Right renal cortex interstitium (tissue), 3 donors: ENCODE measurements around the gene GGCT. TPM values are rescaled to one million over a fixed set of nuclear protein-coding genes. Genes with fewer than 3 reads are reported as not detected.
"Not testable (repeated sequence)": the region's sequence is repeated elsewhere in the genome, so short reads cannot be mapped to it uniquely, and the experiment has no call there.

ENCODE experiments used
- DNase-seq, 3 donors: peaks; one replicate each; pipeline ENCODE4 v3.0.0-alpha.2; 2013; ENCODE audit warnings: low read depth in 3 of 3, low spot score in 2 of 3
- polyA plus RNA-seq, 3 donors: library from polyadenylated mRNA; unstranded; fragments of 120-200 nt; gene quantifications; one replicate each; pipeline ENCODE4 v1.2.1, GENCODE V29; 2013; ENCODE audit not compliant: insufficient read length in 3 of 3

Gene GGCT
- polyA plus RNA-seq: 10 to 100 TPM; 78.7 to 84.3 (median 79.2) TPM

GRCh38 chr7:30504301-30505173, at the start of gene GGCT:
Gene GGCT (minus strand): TSS chr7:30504829. CDS start chr7:30504709, 120 bp downstream.
- peak; percentile 94 to 96 (median 95) for DNase-seq

- DNase-seq: no peak
Observed at GRCh38 chr7:30553546-30553945, 48.9 kb upstream of the GGCT start.

DNA sequence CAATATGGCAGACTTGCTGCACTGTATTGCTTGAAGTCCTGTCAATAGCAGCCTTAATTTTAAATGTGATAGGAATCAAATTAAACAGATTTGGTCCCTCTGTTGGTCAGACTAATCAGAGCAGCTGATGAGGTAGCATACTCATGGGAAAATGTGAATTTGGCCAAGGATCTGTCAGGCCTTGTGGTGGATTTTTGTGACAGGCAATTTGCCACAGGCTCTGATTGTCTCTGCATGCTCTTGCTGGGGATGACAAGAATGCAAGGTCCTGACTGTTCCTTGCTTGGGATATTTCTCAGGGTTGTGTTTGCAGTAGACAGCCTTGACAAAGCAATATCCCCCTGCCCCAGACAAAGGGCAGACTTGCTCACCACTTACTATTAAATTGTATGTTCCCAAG, 48.5 kb upstream of the GGCT start:
- no peak for DNase-seq

DNA sequence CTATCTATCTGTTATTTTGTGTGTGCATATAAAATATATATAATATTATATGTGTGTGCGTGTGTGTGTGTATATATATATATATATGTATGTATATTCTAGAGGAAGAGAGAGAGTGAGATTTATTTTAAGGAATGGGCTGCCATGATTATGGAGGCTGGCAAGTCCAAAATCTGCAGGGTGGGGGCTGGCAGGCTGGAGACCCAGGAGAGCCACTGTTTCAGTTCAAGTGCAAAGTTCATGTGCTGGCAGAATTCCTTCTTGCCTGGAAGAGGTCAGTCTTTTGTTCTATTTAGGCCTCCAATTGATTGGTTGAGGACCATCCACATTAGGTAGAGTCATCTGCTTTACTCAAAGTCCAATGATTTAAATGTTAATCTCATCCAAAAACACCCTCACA, 47.7 kb upstream of the GGCT start:
- DNase-seq: no peak

DNA sequence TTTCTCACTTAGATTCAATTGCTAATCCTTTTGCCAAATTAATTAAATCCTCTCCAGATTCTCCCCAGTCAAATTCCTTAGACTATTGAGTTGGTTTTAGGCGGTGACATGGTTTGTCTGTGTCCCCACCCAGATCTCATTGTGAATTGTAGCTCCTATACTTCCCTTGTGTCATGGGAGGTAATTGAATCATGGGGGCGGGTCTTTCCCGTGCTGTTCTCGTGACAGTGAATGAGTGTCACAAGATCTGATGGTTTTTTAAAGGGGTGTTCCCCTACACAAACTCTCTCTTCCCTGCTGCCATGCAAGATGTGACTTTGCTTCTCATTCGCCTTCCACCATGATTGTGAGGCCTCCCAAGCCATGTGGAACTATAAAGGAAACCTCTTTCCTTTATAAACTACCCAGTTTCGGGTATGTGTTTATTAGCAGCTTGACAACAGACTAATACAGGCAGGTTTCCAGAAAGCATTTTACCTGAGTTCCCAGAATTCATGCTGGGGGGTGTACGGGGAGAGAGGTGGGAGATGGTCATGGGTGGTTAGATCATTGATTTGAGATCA, 45.4 kb upstream of the GGCT start:
- DNase-seq: no peak

DNA sequence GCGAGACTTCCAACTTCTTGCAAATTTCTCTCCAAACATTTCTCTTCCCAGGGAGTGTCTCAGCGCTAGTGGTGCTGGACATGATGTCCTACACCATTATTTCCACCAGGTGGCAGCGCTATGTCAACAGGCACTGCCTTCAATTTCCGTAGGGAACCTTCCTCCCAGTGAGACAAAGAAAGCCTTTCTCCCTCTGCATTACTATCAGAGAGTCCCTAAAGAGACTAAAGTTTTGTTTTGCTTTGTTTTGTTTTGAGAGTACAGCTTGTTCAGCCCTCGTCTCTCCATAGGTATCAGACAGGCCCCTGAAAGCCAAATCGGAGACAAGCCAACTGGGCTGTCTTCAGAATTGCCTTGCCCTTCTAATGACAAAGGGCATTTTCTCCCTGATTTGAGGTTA, 44.2 kb upstream of the GGCT start:
- DNase-seq: peak in 2 of 3 donors; percentile 37 to 71

DNA sequence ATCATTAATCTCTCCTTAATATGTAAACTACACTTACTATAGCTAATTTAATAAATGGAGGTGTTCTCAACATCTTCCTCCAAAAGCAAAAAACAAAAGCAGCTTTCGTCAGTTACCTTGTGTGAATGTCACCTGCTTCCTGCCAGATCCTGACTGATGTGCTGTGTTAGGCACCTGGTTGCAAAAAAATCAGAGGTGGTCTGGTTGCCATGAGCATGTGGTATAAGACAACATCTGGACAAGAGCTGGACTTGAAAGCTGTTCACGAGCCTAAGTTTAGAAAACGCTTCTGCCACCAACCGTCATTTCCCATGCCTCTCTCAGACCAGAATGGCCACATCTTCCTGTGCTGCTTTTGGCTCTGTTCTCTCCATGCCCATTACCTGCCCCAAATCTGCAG, 42.0 kb upstream of the GGCT start:
- DNase-seq: no peak

DNA sequence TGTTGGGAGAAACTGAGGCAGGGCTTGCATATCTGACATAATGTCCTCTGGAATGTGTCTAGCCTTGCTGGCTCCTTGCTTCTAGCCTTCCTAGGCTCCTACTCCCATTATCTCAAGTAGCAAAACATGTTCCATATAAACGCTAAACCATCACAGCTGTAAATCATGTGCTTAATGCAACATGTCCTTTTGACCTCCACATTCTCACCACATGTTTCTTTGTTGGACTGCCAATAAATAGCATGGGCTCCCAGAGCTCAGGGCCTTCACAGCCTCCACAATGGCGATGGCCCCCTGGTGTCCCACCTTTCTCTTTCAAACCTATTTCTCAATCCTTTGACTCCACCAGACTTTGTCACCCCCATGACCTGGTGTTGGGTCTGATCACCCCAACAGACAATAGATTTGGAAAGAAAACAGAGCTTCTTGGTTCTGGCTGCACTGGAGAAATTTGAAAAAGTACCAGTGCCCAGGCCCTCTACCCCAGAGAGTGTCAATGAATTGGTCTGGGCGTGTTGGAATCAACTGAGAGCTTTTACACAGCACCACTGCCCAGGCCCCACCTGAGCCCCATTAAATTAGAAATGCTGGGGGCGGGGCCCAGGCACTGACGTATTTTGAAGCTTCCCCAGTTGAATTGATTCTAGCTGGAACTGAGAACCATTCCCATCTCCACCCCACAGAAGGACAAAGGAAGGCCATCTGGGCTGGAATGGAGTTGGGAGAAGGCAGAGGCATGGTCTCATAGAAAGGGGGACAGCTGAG, 41.3 kb upstream of the GGCT start:
- DNase-seq: no peak

DNA sequence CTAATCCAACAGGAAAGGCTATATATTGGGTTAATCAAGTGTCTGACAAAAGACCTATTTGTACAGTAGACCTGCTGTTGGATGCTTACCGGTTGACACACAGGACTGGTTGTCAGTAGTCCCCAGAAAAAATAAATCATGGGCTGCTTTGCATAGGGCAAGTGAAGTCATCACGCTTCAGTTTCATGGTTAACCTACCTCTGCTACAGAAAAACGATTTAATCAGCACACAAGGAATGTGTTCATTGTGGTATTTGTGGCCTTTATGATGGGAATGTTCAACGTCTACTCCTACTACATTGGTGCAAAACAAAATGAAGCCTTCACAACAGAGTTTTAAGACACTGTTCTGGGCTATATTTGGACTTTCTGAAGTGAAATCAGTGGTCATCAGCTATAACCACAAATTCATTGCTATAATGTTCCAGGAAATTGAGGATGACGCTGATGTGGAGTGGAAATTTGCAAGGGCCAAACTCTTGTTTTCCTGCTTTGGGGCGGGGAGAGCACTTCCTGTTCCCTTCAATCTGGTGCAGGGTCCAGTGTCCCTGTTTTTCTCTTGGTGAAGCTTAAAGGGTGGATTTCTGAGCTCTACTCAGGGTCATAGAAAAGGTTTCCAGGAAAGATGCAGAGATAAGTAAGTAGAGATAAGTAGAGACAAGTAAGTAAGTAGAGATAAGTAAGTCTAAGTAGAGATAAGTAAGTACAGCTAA, 39.3 kb upstream of the GGCT start:
- DNase-seq: no peak

GRCh38 chr7:30543115-30543514, 38.5 kb upstream of the GGCT start:
- not testable (repeated sequence) for DNase-seq

GRCh38 chr7:30533886-30534285, 29.3 kb upstream of the GGCT start:
- DNase-seq: no peak

GRCh38 chr7:30531286-30531685, 26.7 kb upstream of the GGCT start:
- DNase-seq: no peak

- no peak for DNase-seq
Observed at GRCh38 chr7:30530373-30530772, 25.7 kb upstream of the GGCT start.

- DNase-seq: no peak
Observed at GRCh38 chr7:30528779-30529178, 24.1 kb upstream of the GGCT start.

GRCh38 chr7:30527297-30527696, 22.7 kb upstream of the GGCT start:
- not testable (repeated sequence) for DNase-seq

DNA sequence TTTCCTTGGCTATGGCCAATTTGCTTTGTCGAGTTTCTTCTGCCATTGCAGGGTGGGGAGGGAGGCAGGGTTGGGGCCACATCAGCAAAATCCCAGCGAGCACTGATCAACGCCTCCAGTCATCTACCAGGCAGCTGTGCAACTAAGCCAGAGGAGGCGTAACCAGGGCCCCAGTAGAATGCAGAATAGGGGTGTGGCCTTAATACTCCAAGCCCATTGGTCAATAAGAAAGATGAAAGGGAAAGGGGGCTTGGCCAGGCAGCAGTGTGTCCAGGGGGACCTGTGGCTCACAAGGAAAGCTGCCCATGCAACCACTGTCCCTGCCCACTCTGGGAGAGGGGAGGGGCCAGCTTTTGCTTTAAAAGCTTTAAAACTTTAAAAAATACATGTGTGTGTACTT, 21.5 kb upstream of the GGCT start:
- no peak for DNase-seq

- no peak for DNase-seq
Observed at GRCh38 chr7:30525429-30525828, 20.8 kb upstream of the GGCT start.

DNA sequence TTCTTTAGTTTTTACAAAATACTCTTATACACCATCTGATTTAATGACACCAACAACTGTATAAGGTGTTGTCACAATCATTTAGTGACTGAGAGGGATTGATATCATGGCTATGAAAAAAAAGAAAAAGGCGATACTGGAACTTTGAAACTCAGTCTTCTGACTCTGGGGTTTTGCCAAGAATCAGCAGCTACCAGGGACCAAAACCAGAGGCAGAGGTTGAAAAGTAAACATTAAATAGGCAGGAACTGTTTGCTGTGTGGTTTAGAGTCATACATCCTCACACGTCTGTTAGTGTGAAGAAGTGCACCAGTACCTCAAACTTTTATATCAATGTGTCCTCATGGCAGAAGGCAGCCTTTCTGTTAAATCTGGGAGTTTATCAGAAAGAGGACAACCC, 19.9 kb upstream of the GGCT start:
- no peak for DNase-seq

DNA sequence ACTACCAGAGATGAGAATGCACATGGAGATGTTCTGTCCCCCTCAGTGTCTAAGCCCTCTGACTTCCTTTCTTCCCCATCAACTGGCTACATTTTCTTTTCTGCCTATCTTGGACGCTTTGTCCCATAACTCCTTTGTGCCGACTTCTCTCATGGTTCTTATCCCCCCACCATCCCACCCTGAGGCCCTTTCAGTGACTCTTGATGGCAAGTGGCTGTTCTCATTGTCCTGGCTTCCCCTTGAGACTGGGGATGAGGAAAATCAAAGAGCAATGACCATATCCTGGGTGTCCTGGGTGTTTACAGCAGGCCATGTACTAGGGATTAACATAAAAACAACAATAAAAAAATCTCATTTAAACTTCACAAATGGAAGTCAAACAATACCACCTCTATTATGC, 18.8 kb upstream of the GGCT start:
- no peak for DNase-seq

- DNase-seq: no peak
Observed at GRCh38 chr7:30522159-30522558, 17.5 kb upstream of the GGCT start.

DNA sequence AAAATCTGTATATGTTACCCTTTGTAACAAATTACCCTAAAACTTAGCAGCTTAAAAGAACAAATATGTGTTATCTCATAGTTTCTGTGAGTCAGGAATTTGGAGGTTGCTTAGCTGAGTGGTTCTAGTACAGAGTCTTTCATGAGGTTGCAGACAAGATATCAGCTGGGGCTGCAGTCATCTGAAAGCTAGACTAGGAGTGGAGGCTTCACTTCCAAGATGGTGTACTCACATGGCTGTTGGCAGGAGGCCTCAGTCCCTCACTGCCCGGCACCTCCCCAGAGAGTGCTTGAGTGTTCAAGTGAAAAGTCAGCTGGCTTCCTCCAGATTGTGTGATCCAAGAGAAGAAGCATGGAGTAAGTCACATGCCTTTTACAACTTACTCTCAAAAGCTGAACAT, 16.9 kb upstream of the GGCT start:
- DNase-seq: no peak
